Measurements from ENCODE around the gene SLC24A4. TPM values are rescaled to one million over a fixed set of nuclear protein-coding genes. Genes with fewer than 3 reads are reported as not detected.

The SLC24A4 gene
- total RNA-seq, 1 donor from 2014 or later = not detected

- H3K4me3 Mint-ChIP-seq = no peak overlapping the region
- no peaks in the 10 kb centered on the region for H3K36me3 Mint-ChIP-seq (ENCODE audit: low read depth)
- H3K27me3 Mint-ChIP-seq (ENCODE audit: insufficient read depth) = peaks cover 31% of the 10 kb centered on the region
- DNase-seq (ENCODE audit: low spot score) = no peak
- H3K27ac Mint-ChIP-seq = no peak overlapping the region
- intact Hi-C loops (cut with micrococcal nuclease) = no loop called here
- no peaks in the 10 kb centered on the region for H3K4me1 Mint-ChIP-seq (ENCODE audit: low read depth)
- H3K9me3 Mint-ChIP-seq = no peaks in the 10 kb centered on the region
These were observed 25.0 kb upstream of the SLC24A4 start for GRCh38 chr14:92297818-92298595.

GRCh38 chr14:92302481-92302880 lies 20.5 kb upstream of the SLC24A4 start:
- Mint-ChIP-seq H3K36me3 (ENCODE audit: low read depth) (no peaks in the 10 kb centered on the region), H3K9me3 (no peaks in the 10 kb centered on the region), H3K27ac (no peak overlapping the region), H3K4me1 (ENCODE audit: low read depth) (no peaks in the 10 kb centered on the region), H3K4me3 (no peak overlapping the region), H3K27me3 (ENCODE audit: insufficient read depth) (peaks cover 22% of the 10 kb centered on the region)
- DNase-seq (ENCODE audit: low spot score) = no peak
- intact Hi-C loops (cut with micrococcal nuclease) = no loop called here

- DNase-seq (ENCODE audit: low spot score) = no peak
- H3K9me3 Mint-ChIP-seq = no peaks in the 10 kb centered on the region
- H3K4me1 Mint-ChIP-seq (ENCODE audit: low read depth) = no peaks in the 10 kb centered on the region
- intact Hi-C loops (cut with micrococcal nuclease) = no loop called here
- H3K27me3 Mint-ChIP-seq (ENCODE audit: insufficient read depth) = peaks cover 17% of the 10 kb centered on the region
- H3K36me3 Mint-ChIP-seq (ENCODE audit: low read depth) = no peaks in the 10 kb centered on the region
- H3K27ac Mint-ChIP-seq = no peak overlapping the region
- no peak overlapping the region for H3K4me3 Mint-ChIP-seq
These were observed 14.2 kb upstream of the SLC24A4 start for GRCh38 chr14:92308716-92309115.

- no peaks in the 10 kb centered on the region for H3K9me3 Mint-ChIP-seq
- H3K4me1 Mint-ChIP-seq (ENCODE audit: low read depth) = no peaks in the 10 kb centered on the region
- intact Hi-C loops (cut with micrococcal nuclease) = no loop called here
- no peak for DNase-seq (ENCODE audit: low spot score)
- no peak overlapping the region for H3K27ac Mint-ChIP-seq
- peaks cover 17% of the 10 kb centered on the region for H3K27me3 Mint-ChIP-seq (ENCODE audit: insufficient read depth)
- H3K36me3 Mint-ChIP-seq (ENCODE audit: low read depth) = no peaks in the 10 kb centered on the region
- H3K4me3 Mint-ChIP-seq = no peak overlapping the region
These were observed 12.9 kb upstream of the SLC24A4 start for GRCh38 chr14:92309968-92310530.

GRCh38 chr14:92310776-92311375 lies 12.1 kb upstream of the SLC24A4 start:
- no peak for DNase-seq (ENCODE audit: low spot score)
- intact Hi-C loops (cut with micrococcal nuclease) = no loop called here
- H3K4me3 Mint-ChIP-seq = no peak overlapping the region
- no peaks in the 10 kb centered on the region for H3K36me3 Mint-ChIP-seq (ENCODE audit: low read depth)
- peaks cover 17% of the 10 kb centered on the region for H3K27me3 Mint-ChIP-seq (ENCODE audit: insufficient read depth)
- H3K9me3 Mint-ChIP-seq = no peaks in the 10 kb centered on the region
- no peaks in the 10 kb centered on the region for H3K4me1 Mint-ChIP-seq (ENCODE audit: low read depth)
- H3K27ac Mint-ChIP-seq = no peak overlapping the region

GRCh38 chr14:92314182-92314581 lies 8.8 kb upstream of the SLC24A4 start:
- Mint-ChIP-seq H3K9me3 (peaks cover 8% of the 10 kb centered on the region), H3K4me1 (ENCODE audit: low read depth) (peaks cover 9% of the 10 kb centered on the region), H3K27ac (no peak overlapping the region), H3K27me3 (ENCODE audit: insufficient read depth) (peaks cover 20% of the 10 kb centered on the region), H3K4me3 (no peak overlapping the region), H3K36me3 (ENCODE audit: low read depth) (no peaks in the 10 kb centered on the region)
- no peak for DNase-seq (ENCODE audit: low spot score)
- intact Hi-C loops (cut with micrococcal nuclease) = no loop called here

GRCh38 chr14:92315050-92315805 lies 7.7 kb upstream of the SLC24A4 start:
- H3K27me3 Mint-ChIP-seq (ENCODE audit: insufficient read depth) = peaks cover 30% of the 10 kb centered on the region
- H3K4me3 Mint-ChIP-seq = no peak overlapping the region
- peaks cover 8% of the 10 kb centered on the region for H3K9me3 Mint-ChIP-seq
- no peak for DNase-seq (ENCODE audit: low spot score)
- no peaks in the 10 kb centered on the region for H3K36me3 Mint-ChIP-seq (ENCODE audit: low read depth)
- no peak overlapping the region for H3K27ac Mint-ChIP-seq
- H3K4me1 Mint-ChIP-seq (ENCODE audit: low read depth) = peaks cover 9% of the 10 kb centered on the region
- intact Hi-C loops (cut with micrococcal nuclease) = no loop called here

GRCh38 chr14:92316176-92316575 lies 6.8 kb upstream of the SLC24A4 start:
- intact Hi-C loops (cut with micrococcal nuclease) = no loop called here

GRCh38 chr14:92316937-92317336 lies 6.0 kb upstream of the SLC24A4 start:
- DNase-seq (ENCODE audit: low spot score) = no peak
- Mint-ChIP-seq H3K9me3 (peaks cover 8% of the 10 kb centered on the region), H3K4me3 (no peak overlapping the region), H3K27me3 (ENCODE audit: insufficient read depth) (peaks cover 40% of the 10 kb centered on the region), H3K4me1 (ENCODE audit: low read depth) (peaks cover 9% of the 10 kb centered on the region), H3K36me3 (ENCODE audit: low read depth) (no peaks in the 10 kb centered on the region), H3K27ac (no peak overlapping the region)
- intact Hi-C loops (cut with micrococcal nuclease) = no loop called here

More at GRCh38 chr14:92316176-92316575, 6.8 kb upstream of the SLC24A4 start:
- Mint-ChIP-seq H3K9me3 (peaks cover 8% of the 10 kb centered on the region), H3K27me3 (ENCODE audit: insufficient read depth) (peaks cover 37% of the 10 kb centered on the region), H3K36me3 (ENCODE audit: low read depth) (no peaks in the 10 kb centered on the region), H3K4me1 (ENCODE audit: low read depth) (peaks cover 9% of the 10 kb centered on the region), H3K4me3 (no peak overlapping the region), H3K27ac (no peak overlapping the region)
- DNase-seq (ENCODE audit: low spot score) = no peak

GRCh38 chr14:92317511-92317910 lies 5.5 kb upstream of the SLC24A4 start:
- intact Hi-C loops (cut with micrococcal nuclease) = no loop called here
- no peak for DNase-seq (ENCODE audit: low spot score)
- Mint-ChIP-seq H3K27me3 (ENCODE audit: insufficient read depth) (peaks cover 46% of the 10 kb centered on the region), H3K4me1 (ENCODE audit: low read depth) (peaks cover 9% of the 10 kb centered on the region), H3K27ac (no peak overlapping the region), H3K4me3 (no peak overlapping the region), H3K9me3 (peaks cover 8% of the 10 kb centered on the region), H3K36me3 (ENCODE audit: low read depth) (no peaks in the 10 kb centered on the region)

- DNase-seq (ENCODE audit: low spot score) = no peak
- H3K27me3 Mint-ChIP-seq (ENCODE audit: insufficient read depth) = peaks cover 71% of the 10 kb centered on the region
- no peak overlapping the region for H3K4me3 Mint-ChIP-seq
- H3K4me1 Mint-ChIP-seq (ENCODE audit: low read depth) = peaks cover 9% of the 10 kb centered on the region
- H3K27ac Mint-ChIP-seq = no peak overlapping the region
- peaks cover 8% of the 10 kb centered on the region for H3K9me3 Mint-ChIP-seq
- intact Hi-C loops (cut with micrococcal nuclease) = no loop called here
- no peaks in the 10 kb centered on the region for H3K36me3 Mint-ChIP-seq (ENCODE audit: low read depth)
These were observed 1.3 kb upstream of the SLC24A4 start for GRCh38 chr14:92321701-92322100.

- intact Hi-C loops (cut with micrococcal nuclease) = no loop called here
- Mint-ChIP-seq H3K9me3 (no peaks in the 10 kb centered on the region), H3K36me3 (ENCODE audit: low read depth) (no peaks in the 10 kb centered on the region), H3K27ac (no peak overlapping the region), H3K27me3 (ENCODE audit: insufficient read depth) (peaks cover 72% of the 10 kb centered on the region), H3K4me3 (peak overlapping the region; percentile 57), H3K4me1 (ENCODE audit: low read depth) (peaks cover under 1% of the 10 kb centered on the region)
- no peak for DNase-seq (ENCODE audit: low spot score)
These were observed 449 bp upstream of the SLC24A4 start for GRCh38 chr14:92322516-92322915.
